GM06990 (cell line): ENCODE measurements around the gene AIMP2.
"Not testable (repeated sequence)": the region's sequence is repeated elsewhere in the genome, so short reads cannot be mapped to it uniquely, and the experiment has no call there.

ENCODE experiments used
- DNase-seq: peaks from one replicate; pipeline ENCODE4 v3.0.0-alpha.2; 2011; ENCODE audit not compliant: insufficient read length; ENCODE audit errors: extremely low read depth
- H3K27me3 ChIP-seq: replicated peaks from 2 replicates; pipeline ENCODE4 v1.6.0; 2011; ENCODE audit warnings: low read length; ENCODE audit not compliant: control insufficient read depth, insufficient read depth
- H3K36me3 ChIP-seq: 2 replicates; pipeline ENCODE4 v1.5.1; 2011; ENCODE audit warnings: low read length; ENCODE audit not compliant: control insufficient read depth, insufficient read depth
- H3K4me3 ChIP-seq: replicated peaks from 2 replicates; pipeline ENCODE4 v1.5.1; 2011; ENCODE audit warnings: low read depth, mild to moderate bottlenecking, control low read depth, low read length
- CTCF ChIP-seq: IDR thresholded peaks from 2 replicates; pipeline ENCODE4 v1.5.1; 2011; ENCODE audit warnings: low read length, control low read depth, mild to moderate bottlenecking, inconsistent platforms; ENCODE audit not compliant: insufficient read depth, poor library complexity, severe bottlenecking

The AIMP2 gene

GRCh38 chr7:6032641-6033040 lies 23.6 kb downstream of the AIMP2 start:
- H3K4me3 ChIP-seq: no peak overlapping the region
- H3K36me3 ChIP-seq: peaks cover 11% of the 10 kb centered on the region
- no peak for DNase-seq
- no peaks in the 10 kb centered on the region for H3K27me3 ChIP-seq
- no peak for TF ChIP-seq CTCF

- TF ChIP-seq CTCF: no peak
- peaks cover 11% of the 10 kb centered on the region for H3K36me3 ChIP-seq
- no peak overlapping the region for H3K4me3 ChIP-seq
- no peaks in the 10 kb centered on the region for H3K27me3 ChIP-seq
- DNase-seq: no peak
Measured at GRCh38 chr7:6035165-6035564, 26.1 kb downstream of the AIMP2 start.

- no peak for TF ChIP-seq CTCF
- Histone ChIP-seq H3K4me3 (no peak overlapping the region), H3K27me3 (no peaks in the 10 kb centered on the region), H3K36me3 (peaks cover 15% of the 10 kb centered on the region)
- DNase-seq: no peak
Measured at GRCh38 chr7:6035686-6036085, 26.6 kb downstream of the AIMP2 start.

DNA sequence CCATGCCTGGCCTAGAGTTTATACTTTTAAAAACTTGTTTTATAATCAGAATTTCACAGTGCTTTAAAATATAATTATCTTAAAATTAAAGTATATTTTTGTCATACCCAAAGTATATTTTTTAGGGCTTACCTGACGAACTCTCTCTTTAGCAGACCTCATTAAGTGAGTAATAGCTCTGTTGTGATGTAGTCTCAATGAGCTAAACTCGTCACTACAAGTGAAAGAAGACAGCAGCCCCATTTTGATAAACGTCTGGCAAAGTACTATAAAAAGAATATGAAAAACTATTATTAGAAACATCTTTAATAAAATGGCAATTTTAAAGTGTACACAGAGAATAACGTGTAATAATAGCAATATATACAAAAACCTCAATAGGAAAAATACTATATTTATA lies 40.7 kb downstream of the AIMP2 start:
- Histone ChIP-seq H3K36me3 (no peaks in the 10 kb centered on the region; the same call in none of the 2 replicates), H3K27me3 (no peaks in the 10 kb centered on the region), H3K4me3 (no peak overlapping the region)
- no peak for DNase-seq
- no peak for TF ChIP-seq CTCF

DNA sequence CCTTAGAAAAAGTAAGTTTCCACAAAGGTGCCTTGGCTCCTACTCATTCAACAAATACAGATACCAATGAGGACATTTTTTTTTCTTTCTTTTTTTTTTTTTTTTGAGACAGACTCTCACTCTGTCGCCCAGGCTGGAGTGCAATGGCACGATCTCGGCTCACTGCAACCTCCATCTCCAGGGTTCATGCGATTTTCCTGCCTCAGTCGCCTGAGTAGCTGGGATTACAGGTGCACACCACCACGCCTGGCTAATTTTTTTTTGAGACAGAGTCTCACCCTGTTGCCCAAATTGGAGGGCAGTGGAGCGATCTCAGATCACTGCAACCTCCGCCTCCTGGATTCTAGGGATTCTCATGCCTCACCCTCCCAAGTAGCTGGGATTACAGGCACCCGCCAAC lies 42.1 kb downstream of the AIMP2 start:
- not testable (repeated sequence) for DNase-seq, H3K4me3 ChIP-seq, H3K27me3 ChIP-seq, H3K36me3 ChIP-seq

DNA sequence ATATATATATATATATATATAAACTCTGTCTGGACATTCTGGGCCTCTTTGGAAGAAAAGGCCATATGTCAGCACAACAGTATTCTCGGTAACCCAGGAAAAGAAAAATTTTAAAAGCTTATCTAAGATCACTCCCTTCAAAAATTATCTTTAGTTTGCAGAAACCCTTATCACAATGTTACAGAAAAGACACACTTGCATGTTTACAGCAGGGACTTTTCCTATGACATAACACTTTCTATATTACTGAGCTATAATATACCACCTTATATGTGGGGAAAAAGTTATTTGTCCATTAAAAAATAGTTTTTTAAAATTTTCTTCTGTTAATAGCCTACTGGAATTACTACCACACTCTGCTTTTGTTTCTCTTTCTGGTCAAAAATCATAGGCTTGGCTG lies 47.5 kb downstream of the AIMP2 start:
- TF ChIP-seq CTCF: no peak
- no peak for DNase-seq
- no peaks in the 10 kb centered on the region for H3K27me3 ChIP-seq
- H3K4me3 ChIP-seq: no peak overlapping the region; the same call in 1 of the 2 replicates
- H3K36me3 ChIP-seq: no peaks in the 10 kb centered on the region
